ENCODE measurements around the gene MYO3B.

Gene MYO3B, protein sequence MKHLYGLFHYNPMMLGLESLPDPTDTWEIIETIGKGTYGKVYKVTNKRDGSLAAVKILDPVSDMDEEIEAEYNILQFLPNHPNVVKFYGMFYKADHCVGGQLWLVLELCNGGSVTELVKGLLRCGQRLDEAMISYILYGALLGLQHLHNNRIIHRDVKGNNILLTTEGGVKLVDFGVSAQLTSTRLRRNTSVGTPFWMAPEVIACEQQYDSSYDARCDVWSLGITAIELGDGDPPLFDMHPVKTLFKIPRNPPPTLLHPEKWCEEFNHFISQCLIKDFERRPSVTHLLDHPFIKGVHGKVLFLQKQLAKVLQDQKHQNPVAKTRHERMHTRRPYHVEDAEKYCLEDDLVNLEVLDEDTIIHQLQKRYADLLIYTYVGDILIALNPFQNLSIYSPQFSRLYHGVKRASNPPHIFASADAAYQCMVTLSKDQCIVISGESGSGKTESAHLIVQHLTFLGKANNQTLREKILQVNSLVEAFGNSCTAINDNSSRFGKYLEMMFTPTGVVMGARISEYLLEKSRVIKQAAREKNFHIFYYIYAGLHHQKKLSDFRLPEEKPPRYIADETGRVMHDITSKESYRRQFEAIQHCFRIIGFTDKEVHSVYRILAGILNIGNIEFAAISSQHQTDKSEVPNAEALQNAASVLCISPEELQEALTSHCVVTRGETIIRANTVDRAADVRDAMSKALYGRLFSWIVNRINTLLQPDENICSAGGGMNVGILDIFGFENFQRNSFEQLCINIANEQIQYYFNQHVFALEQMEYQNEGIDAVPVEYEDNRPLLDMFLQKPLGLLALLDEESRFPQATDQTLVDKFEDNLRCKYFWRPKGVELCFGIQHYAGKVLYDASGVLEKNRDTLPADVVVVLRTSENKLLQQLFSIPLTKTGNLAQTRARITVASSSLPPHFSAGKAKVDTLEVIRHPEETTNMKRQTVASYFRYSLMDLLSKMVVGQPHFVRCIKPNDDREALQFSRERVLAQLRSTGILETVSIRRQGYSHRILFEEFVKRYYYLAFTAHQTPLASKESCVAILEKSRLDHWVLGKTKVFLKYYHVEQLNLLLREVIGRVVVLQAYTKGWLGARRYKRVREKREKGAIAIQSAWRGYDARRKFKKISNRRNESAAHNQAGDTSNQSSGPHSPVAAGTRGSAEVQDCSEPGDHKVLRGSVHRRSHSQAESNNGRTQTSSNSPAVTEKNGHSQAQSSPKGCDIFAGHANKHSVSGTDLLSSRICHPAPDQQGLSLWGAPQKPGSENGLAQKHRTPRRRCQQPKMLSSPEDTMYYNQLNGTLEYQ (N-terminal part only)

DNA sequence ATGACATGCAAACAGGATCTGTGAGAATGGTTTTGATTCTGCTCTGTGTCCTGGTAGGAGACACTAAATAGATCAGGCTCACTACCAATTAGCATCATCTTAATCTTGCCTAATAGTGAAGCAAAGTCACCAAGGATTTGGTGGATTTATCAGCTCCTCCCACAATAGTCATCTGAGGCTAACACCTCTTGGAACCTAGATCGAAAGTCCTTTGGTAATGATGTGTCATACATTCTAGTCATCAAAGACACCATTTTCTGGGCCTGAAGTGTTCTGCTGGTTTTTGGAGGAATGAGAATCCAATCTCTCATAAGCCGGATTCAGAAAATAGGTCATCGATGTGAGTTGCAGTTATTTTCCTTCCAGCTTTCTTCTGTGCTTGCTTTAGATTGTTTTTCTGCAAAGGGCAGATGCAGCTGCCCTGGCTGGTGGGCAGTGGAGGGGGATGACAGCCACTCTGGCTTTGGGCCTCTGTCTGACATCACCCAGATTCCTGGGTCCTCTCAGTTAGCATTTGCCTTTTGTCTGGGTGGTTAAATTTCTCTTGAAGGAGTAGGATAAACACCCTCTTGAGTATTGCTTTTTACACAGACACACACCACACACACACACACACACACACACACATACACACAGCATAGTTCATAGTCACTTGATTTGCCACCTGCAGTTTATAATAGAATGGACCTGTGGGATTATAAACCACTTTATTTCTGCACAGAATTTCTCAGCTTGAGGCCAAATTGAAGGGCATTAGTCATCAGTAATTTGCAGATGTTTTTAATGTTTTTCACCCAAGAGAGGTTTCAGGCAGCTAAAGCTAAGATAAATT is at the start of gene MYO3B:
TSS of gene MYO3B (plus strand) at position 198 of the 832 bp plus-strand sequence. CDS start at position 339, 141 bp downstream.
- H3K4me3 ChIP-seq, result no peak within 1 kb of the TSS
- TF ChIP-seq, protein P1, sequence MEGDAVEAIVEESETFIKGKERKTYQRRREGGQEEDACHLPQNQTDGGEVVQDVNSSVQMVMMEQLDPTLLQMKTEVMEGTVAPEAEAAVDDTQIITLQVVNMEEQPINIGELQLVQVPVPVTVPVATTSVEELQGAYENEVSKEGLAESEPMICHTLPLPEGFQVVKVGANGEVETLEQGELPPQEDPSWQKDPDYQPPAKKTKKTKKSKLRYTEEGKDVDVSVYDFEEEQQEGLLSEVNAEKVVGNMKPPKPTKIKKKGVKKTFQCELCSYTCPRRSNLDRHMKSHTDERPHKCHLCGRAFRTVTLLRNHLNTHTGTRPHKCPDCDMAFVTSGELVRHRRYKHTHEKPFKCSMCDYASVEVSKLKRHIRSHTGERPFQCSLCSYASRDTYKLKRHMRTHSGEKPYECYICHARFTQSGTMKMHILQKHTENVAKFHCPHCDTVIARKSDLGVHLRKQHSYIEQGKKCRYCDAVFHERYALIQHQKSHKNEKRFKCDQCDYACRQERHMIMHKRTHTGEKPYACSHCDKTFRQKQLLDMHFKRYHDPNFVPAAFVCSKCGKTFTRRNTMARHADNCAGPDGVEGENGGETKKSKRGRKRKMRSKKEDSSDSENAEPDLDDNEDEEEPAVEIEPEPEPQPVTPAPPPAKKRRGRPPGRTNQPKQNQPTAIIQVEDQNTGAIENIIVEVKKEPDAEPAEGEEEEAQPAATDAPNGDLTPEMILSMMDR (IDR thresholded peaks at IDR 0.05), result no peak
- no peak for DNase-seq (ENCODE audit: low spot score)
- no peak within 1 kb of the TSS for H3K27ac ChIP-seq

DNA sequence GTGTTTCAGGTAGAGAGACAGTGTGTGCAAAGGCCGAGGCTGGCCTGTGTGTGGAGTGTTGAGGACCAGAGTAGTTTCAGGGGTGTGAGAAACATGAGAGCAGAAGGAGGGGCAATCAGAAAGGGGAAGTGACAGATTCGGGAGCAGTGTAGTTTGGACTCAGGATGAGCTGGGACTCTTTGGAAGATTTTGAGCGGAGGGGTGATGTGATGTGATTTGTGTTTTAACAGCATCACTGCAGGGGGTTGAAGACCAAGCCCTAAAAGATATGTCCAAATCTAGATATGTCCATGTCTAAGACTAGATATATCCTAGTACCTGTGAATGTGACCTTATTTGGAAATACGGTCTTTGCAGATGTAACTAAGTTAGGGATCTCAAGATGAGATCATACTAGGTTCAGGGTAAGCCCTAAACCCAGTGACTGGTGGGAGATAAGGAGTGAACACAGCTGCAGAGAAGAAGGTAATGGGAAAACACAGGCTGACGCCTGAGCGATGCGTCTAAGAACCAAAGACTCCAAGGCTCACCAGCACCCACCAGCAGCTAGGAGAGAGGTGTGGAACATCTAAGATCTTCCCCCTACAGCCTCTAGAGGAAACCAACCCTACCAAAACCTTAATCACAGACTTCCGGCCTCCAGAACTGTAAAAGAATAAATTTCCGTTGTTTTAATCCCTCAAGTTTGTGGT is 38.5 kb upstream of the MYO3B start:
- DNase-seq (ENCODE audit: low spot score), result no peak
- no peak overlapping the region for H3K27ac ChIP-seq
- no peak overlapping the region for H3K4me3 ChIP-seq
- TF ChIP-seq, protein P1 (IDR thresholded peaks at IDR 0.05), result no peak

DNA sequence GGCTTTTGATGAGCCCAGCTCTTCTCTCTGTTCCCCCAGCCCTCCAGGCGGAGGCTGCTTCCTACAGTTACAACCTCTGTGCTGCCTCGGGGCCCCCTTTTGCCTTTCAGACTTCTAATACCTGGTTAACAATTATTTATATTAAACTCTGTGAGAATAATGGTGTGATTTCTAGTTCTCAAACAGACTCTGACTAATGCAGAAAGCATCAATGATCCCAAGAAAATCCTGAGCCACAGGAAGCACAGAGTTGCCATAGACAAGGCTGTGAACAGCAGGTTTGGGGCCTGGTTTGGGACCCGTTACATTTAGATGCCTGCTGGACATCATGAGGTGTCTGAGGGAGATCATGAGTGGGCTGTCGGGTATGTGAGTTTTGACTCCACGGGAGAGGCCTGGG is 37.4 kb upstream of the MYO3B start:
- no peak overlapping the region for H3K4me3 ChIP-seq
- TF ChIP-seq, protein P1 (IDR thresholded peaks at IDR 0.05), result no peak
- no peak overlapping the region for H3K27ac ChIP-seq
- DNase-seq (ENCODE audit: low spot score), result no peak

DNA sequence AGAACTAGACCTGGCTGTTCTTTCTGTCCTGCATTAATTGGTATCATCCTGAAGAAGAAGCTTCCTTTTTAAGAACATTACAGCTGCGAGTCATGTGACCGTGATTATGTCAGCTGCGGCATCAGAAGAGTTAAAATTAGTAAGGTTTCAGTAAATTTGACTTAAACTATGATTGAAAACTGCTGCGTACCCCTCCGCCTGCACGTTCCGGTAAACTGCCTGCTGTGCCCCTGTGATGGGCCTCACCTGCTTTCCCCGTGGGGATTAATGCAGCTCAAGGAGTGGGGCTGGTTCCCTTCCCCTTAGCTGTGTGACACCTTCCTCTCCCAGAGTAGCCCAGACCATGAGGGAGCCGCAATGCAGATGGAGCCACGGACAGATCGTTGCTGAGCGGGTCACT is 36.1 kb upstream of the MYO3B start:
- no peak overlapping the region for H3K27ac ChIP-seq
- no peak for DNase-seq (ENCODE audit: low spot score)
- H3K4me3 ChIP-seq, result no peak overlapping the region
- TF ChIP-seq, protein P1 (IDR thresholded peaks at IDR 0.05), result no peak

DNA sequence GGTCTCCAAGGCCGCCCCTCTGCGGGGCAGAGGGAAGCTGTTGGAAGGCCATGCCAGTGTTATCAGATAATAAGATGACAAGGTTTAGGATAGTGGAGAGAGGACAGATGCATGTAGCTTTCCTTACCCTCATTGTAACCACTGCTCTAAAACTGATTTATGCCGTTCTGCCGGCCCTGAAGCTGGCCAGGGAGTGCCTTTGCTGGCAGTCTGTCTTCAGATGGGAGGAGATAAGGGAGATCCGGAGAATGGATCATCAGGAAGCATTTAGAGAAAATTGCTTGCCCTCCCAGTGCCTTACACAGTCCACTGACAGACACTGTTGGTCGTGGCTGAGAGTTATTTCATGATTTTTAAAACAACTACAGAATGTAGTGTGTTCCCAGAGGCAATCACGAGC is 35.4 kb upstream of the MYO3B start:
- Histone ChIP-seq H3K27ac (no peak overlapping the region), H3K4me3 (no peak overlapping the region)
- DNase-seq (ENCODE audit: low spot score), result no peak
- TF ChIP-seq, protein P1 (IDR thresholded peaks at IDR 0.05), result no peak

All from coronary artery (tissue), 2 donors.